ENCODE results near the gene OR13J1. TPM values are rescaled to one million over a fixed set of nuclear protein-coding genes. Genes with fewer than 3 reads are reported as not detected.
"Not testable (repeated sequence)": the region's sequence is repeated elsewhere in the genome, so short reads cannot be mapped to it uniquely, and the experiment has no call there.

OR13J1 gene
- total RNA-seq, 1 experiment from 2014 or later: not detected

- CTCF ChIA-PET: interaction anchor here (0.7 to 1.0 kb wide), 2 partner anchors 11 to 31 kb away, joined by 3 to 4 read pairs; no protein-coding TSS in a partner anchor
- TF ChIP-seq NR3C1 (CRISPR knock-in tag; conservative IDR thresholded peaks at IDR 0.05; ENCODE audit: low read depth) (no peak), ZBTB21 (CRISPR knock-in tag; IDR thresholded peaks at IDR 0.05; ENCODE audit: borderline replicate concordance) (no peak), E2F5 (CRISPR knock-in tag; IDR thresholded peaks at IDR 0.05) (no peak), PRDM15 (CRISPR knock-in tag; IDR thresholded peaks at IDR 0.05) (no peak), GRHL2 (CRISPR knock-in tag; IDR thresholded peaks at IDR 0.05; ENCODE audit: insufficient replicate concordance, severe bottlenecking) (no peak), MYBL2 (CRISPR knock-in tag; IDR thresholded peaks at IDR 0.05) (no peak), JUN (CRISPR knock-in tag; IDR thresholded peaks at IDR 0.05) (no peak), GABPB1 (CRISPR knock-in tag; IDR thresholded peaks at IDR 0.05) (no peak), CREM (CRISPR knock-in tag; IDR thresholded peaks at IDR 0.05) (no peak), MXD4 (CRISPR knock-in tag; IDR thresholded peaks at IDR 0.05; ENCODE audit: borderline replicate concordance) (no peak), ATF6 (CRISPR knock-in tag; IDR thresholded peaks at IDR 0.05) (no peak), ZNF416 (CRISPR knock-in tag; IDR thresholded peaks at IDR 0.05) (no peak), ZNF512 (CRISPR knock-in tag; IDR thresholded peaks at IDR 0.05; ENCODE audit: borderline replicate concordance) (no peak), USF1 (CRISPR knock-in tag; IDR thresholded peaks at IDR 0.05) (no peak), NR1H2 (CRISPR knock-in tag; IDR thresholded peaks at IDR 0.05) (no peak), RELA (CRISPR knock-in tag; IDR thresholded peaks at IDR 0.05; ENCODE audit: borderline replicate concordance) (no peak)
- Mint-ChIP-seq H3K36me3 (no peaks in the 10 kb centered on the region), H3K4me1 (peaks cover 19% of the 10 kb centered on the region), H3K27ac (no peak overlapping the region), H3K4me3 (no peak overlapping the region), H3K27me3 (ENCODE audit: low read depth) (peaks cover 4% of the 10 kb centered on the region; the same call in 1 of the 2 replicates), H3K9me3 (no peaks in the 10 kb centered on the region)
- ATAC-seq (no peak), DNase-seq (ENCODE audit: low spot score) (no peak)
- POLR2A ChIA-PET: interaction anchor here (0.6 kb wide), 1 partner anchor 1457 kb away, joined by 3 read pairs; no protein-coding TSS in a partner anchor
These were observed 44.2 kb upstream of the OR13J1 start for GRCh38 chr9:35914301-35914807.

- POLR2A ChIA-PET, H3K36me3 Mint-ChIP-seq: not testable (repeated sequence)
- CTCF ChIA-PET: interaction anchor here (2.4 kb wide), 1 partner anchor 123 kb away, joined by 12 read pairs; no protein-coding TSS in a partner anchor
These were observed 43.2 kb upstream of the OR13J1 start for GRCh38 chr9:35913429-35913828.

More at GRCh38 chr9:35913429-35913828, 43.2 kb upstream of the OR13J1 start:
- H3K27me3 Mint-ChIP-seq (ENCODE audit: low read depth); H3K27ac Mint-ChIP-seq; H3K4me3 Mint-ChIP-seq; ATAC-seq; DNase-seq (ENCODE audit: low spot score); H3K9me3 Mint-ChIP-seq: not testable (repeated sequence)
- peaks cover 28% of the 10 kb centered on the region for H3K4me1 Mint-ChIP-seq
